A673 (cell line): ENCODE data around the gene FBXO17.

Experiments
- CTCF ChIP-seq: fragments of 300-800, 200-600 bp; sonication (generic); conservative IDR thresholded peaks from 2 replicates; pipeline ENCODE4 v1.5.1; 2017; ENCODE audit warnings: low read depth, mild to moderate bottlenecking, antibody characterized with exemption, low read length, moderate library complexity, mixed read lengths
- EZH2 ChIP-seq: fragments of 200-600 bp; sonication (generic); IDR thresholded peaks from 2 replicates; pipeline ENCODE4 v1.6.1; 2017; ENCODE audit warnings: borderline replicate concordance, low read depth, mild to moderate bottlenecking, mixed read lengths, antibody characterized with exemption, low read length; ENCODE audit not compliant: poor library complexity, severe bottlenecking

DNA sequence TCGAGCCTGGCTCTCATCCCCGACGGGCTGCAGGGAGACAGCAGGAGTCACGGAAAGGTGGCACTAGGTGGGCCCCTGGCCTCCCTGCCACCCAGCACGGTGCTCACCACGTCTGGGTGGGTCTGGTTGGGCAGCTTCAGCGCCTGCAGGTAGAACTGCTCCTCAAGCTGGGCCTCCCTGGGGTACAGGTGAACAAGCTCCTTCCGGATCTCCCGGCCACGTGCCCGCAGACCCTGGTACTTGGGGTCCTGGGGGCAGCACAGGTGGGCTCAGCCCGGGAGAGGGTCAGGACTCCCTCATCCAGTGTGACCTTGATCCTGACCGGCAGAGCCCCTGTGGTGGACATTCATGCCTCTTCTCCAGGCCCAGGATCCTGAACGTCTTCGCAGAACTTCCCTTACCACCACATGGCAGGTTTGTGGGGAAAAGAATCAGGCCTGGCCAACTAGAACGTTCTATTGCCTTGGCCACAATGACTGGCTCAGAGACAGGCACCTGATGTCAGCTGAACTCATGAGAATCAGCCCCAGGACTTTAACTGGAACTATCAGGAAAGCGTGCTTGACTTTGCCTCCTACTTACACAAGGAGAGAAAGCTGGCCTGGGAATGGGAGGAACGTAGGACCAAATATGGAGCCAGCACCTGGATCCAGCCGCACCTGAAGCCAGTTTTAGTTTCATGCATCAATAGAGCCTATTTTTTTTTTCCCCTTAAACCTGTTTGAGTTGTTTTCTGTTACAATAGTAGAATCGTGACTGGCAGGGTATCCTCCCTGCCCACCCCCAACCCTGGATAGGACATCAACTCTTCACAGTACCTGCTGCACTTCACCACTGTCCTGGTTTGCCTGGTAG, 53.9 kb downstream of the FBXO17 start:
- no peak for TF ChIP-seq CTCF
- no peak for TF ChIP-seq EZH2
